ENCODE data around the gene SEMA7A.
"Not testable (repeated sequence)": the region's sequence is repeated elsewhere in the genome, so short reads cannot be mapped to it uniquely, and the experiment has no call there.

The SEMA7A gene

GRCh38 chr15:74433592-74434262, at the start of gene SEMA7A:
Gene SEMA7A (minus strand): TSS chr15:74433958. CDS start chr15:74433918, 40 bp downstream.
- intact Hi-C loops (cut with DNase I), result no loop called here

GRCh38 chr15:74482661-74483060, 48.9 kb upstream of the SEMA7A start:
- intact Hi-C loops (cut with DNase I), result no loop called here
- no peak for DNase-seq

More at GRCh38 chr15:74433592-74434262, at the start of gene SEMA7A:
- DNase-seq, result peak; percentile 70 to 94 (median 88)

- not testable (repeated sequence) for DNase-seq
Observed at GRCh38 chr15:74480364-74480763, 46.6 kb upstream of the SEMA7A start.

GRCh38 chr15:74471621-74472020, 37.9 kb upstream of the SEMA7A start:
- DNase-seq; intact Hi-C loops (cut with DNase I): not testable (repeated sequence)

More at GRCh38 chr15:74480364-74480763, 46.6 kb upstream of the SEMA7A start:
- intact Hi-C loops (cut with DNase I), result not testable (repeated sequence)

GRCh38 chr15:74470631-74471395, 37.1 kb upstream of the SEMA7A start:
- intact Hi-C loops (cut with DNase I), result no loop called here
- DNase-seq, result no peak

- DNase-seq, result no peak
- intact Hi-C loops (cut with DNase I), result no loop called here
Observed at GRCh38 chr15:74468341-74469032, 34.7 kb upstream of the SEMA7A start.

- intact Hi-C loops (cut with DNase I), result no loop called here
- no peak for DNase-seq
Observed at GRCh38 chr15:74466570-74466969, 32.8 kb upstream of the SEMA7A start.

GRCh38 chr15:74464897-74465296, 31.1 kb upstream of the SEMA7A start:
- no peak for DNase-seq
- intact Hi-C loops (cut with DNase I), result loop anchor here (5.0 kb wide), 2 partner anchors 77 to 152 kb away; partner anchors contain the start of genes ARID3B and CLK3

GRCh38 chr15:74464216-74464615, 30.5 kb upstream of the SEMA7A start:
- intact Hi-C loops (cut with DNase I), result loop anchor here (5.0 kb wide), 2 partner anchors 78 to 153 kb away; partner anchors contain the start of genes ARID3B and CLK3
- no peak for DNase-seq

- no peak for DNase-seq
- intact Hi-C loops (cut with DNase I), result loop anchor here (5.0 kb wide), 2 partner anchors 79 to 154 kb away; partner anchors contain the start of genes ARID3B and CLK3
Observed at GRCh38 chr15:74463634-74464033, 29.9 kb upstream of the SEMA7A start.

GRCh38 chr15:74461847-74462511, 28.2 kb upstream of the SEMA7A start:
- intact Hi-C loops (cut with DNase I), result loop anchor here (5.0 kb wide), 2 partner anchors 80 to 155 kb away; partner anchors contain the start of genes ARID3B and CLK3
- DNase-seq, result no peak

GRCh38 chr15:74460871-74461846, 27.4 kb upstream of the SEMA7A start, which contains the start of gene UBL7:
Gene UBL7 (minus strand): TSS chr15:74461160. CDS start chr15:74458867, 2,293 bp downstream.
- intact Hi-C loops (cut with DNase I), result loop anchor here (5.0 kb wide), 2 partner anchors 81 to 156 kb away; partner anchors contain the start of genes ARID3B and CLK3

GRCh38 chr15:74460298-74460697, 26.5 kb upstream of the SEMA7A start:
- DNase-seq, result no peak
- intact Hi-C loops (cut with DNase I), result loop anchor here (5.0 kb wide), 2 partner anchors 82 to 157 kb away; partner anchors contain the start of genes ARID3B and CLK3

More at GRCh38 chr15:74460871-74461846, 27.4 kb upstream of the SEMA7A start, which contains the start of gene UBL7:
- DNase-seq, result peak; percentile 93 to 99 (median 98)

GRCh38 chr15:74459798-74460197, 26.0 kb upstream of the SEMA7A start:
- intact Hi-C loops (cut with DNase I), result loop anchor here (5.0 kb wide), 2 partner anchors 83 to 158 kb away; partner anchors contain the start of genes ARID3B and CLK3
- DNase-seq, result not testable (repeated sequence)

- intact Hi-C loops (cut with DNase I), result no loop called here
- DNase-seq, result no peak
Observed at GRCh38 chr15:74458473-74458872, 24.7 kb upstream of the SEMA7A start.

GRCh38 chr15:74457036-74457435, 23.3 kb upstream of the SEMA7A start:
- DNase-seq; intact Hi-C loops (cut with DNase I): not testable (repeated sequence)

Measured in head of caudate nucleus (tissue), 42 donors.